HepG2 (cell line): ENCODE results near the gene EFCAB14. TPM values are rescaled to one million over a fixed set of nuclear protein-coding genes. Genes with fewer than 3 reads are reported as not detected.

Experiments used
- MAF1 ChIP-seq: sonication (generic); formaldehyde crosslinking; IDR thresholded peaks from 2 replicates; pipeline ENCODE4 v1.5.0; 2020; ENCODE audit warnings: missing genetic modification reagents, borderline replicate concordance
- NFKBIZ ChIP-seq: IDR thresholded peaks from 2 replicates; pipeline ENCODE4 v1.6.1; 2018; ENCODE audit warnings: missing genetic modification reagents, missing compliant biosample characterization
- RERE ChIP-seq: IDR thresholded peaks from 2 replicates; pipeline ENCODE4 v1.6.1; 2016; ENCODE audit warnings: low read depth, missing genetic modification reagents, missing compliant biosample characterization
- REST ChIP-seq, 2 experiments: IDR thresholded peaks; 2 replicates each; pipeline ENCODE4 v1.6.1; 2011 to 2012; ENCODE audit warnings: low read length in 2 of 2, borderline replicate concordance in 1 of 2, low read depth in 1 of 2, mild to moderate bottlenecking in 1 of 2, moderate library complexity in 1 of 2
- RFX5 ChIP-seq: IDR thresholded peaks from 2 replicates; pipeline ENCODE4 v1.6.1; 2011; ENCODE audit warnings: low read depth, low read length, improper control_type of control experiment
- ZBTB38 ChIP-seq: sonication (generic); formaldehyde crosslinking; IDR thresholded peaks from 2 replicates; pipeline ENCODE4 v1.5.1; 2020; ENCODE audit warnings: mild to moderate bottlenecking, missing genetic modification reagents
- ZIK1 ChIP-seq: sonication (generic); formaldehyde crosslinking; IDR thresholded peaks from 2 replicates; pipeline ENCODE4 v1.5.0; 2020; ENCODE audit warnings: mild to moderate bottlenecking, low read depth, missing genetic modification reagents, borderline replicate concordance
- polyA plus RNA-seq, 8 experiments: library from polyadenylated mRNA; depleted of rRNA in 3 of 8; stranded (reverse) in 7 of 8; unstranded in 1 of 8; fragments of >200 nt; fragmentation: Illumina TruSeq in 4 of 8; extraction: Trizol in 4 of 8; gene quantifications; 2 replicates each; pipeline versions ENCODE4 v1.2.1 to v1.2.3, GENCODE V29; 2011 to 2016; ENCODE audit warnings: low read depth in 4 of 8, missing spikeins in 1 of 8, mixed read lengths in 1 of 8; ENCODE audit not compliant: insufficient read depth in 1 of 8
- total RNA-seq, 5 experiments: library from RNA; depleted of rRNA; stranded (reverse); fragments of >200 nt; fragmentation: Illumina TruSeq; extraction: Trizol; gene quantifications; 2 replicates each; pipeline ENCODE4 v1.2.3, GENCODE V29; 2016; ENCODE audit warnings: low read depth in 1 of 5

EFCAB14 gene
- total and polyA plus RNA-seq, 2 of the 13 experiments (the other 11 are each of a cell fraction or from before 2014, with no cell fraction given) = 13.4 to 17.9 TPM

- TF ChIP-seq RERE (CRISPR knock-in tag) (no peak), NFKBIZ (CRISPR knock-in tag) (no peak), ZIK1 (CRISPR knock-in tag) (no peak), REST (IDR thresholded peaks at IDR 0.05; ENCODE audit: borderline replicate concordance in 1 of 2, low read depth in 1 of 2, low read length in 2 of 2) (no peak), ZBTB38 (CRISPR knock-in tag) (no peak), MAF1 (no peak), RFX5 (no peak)
Observed at GRCh38 chr1:46686255-46686654, 32.7 kb downstream of the EFCAB14 start (continued).
